H54 (cell line): ENCODE results near the gene ARSG.

Source experiments
- DNase-seq: peaks from one replicate; pipeline ENCODE4 v3.0.0; 2011; ENCODE audit warnings: low spot score, mixed read lengths; ENCODE audit not compliant: insufficient read length
- FAIRE-seq: peaks from 3 replicates; lab custom pipeline; 2011; peaks lifted over from hg19 to GRCh38; lab: Jason Lieb, UNC
- POLR2A ChIP-seq: IDR thresholded peaks from 2 replicates; pipeline ENCODE4 v1.6.1; 2011; ENCODE audit warnings: low read depth, mild to moderate bottlenecking, low read length

Gene ARSG

DNA sequence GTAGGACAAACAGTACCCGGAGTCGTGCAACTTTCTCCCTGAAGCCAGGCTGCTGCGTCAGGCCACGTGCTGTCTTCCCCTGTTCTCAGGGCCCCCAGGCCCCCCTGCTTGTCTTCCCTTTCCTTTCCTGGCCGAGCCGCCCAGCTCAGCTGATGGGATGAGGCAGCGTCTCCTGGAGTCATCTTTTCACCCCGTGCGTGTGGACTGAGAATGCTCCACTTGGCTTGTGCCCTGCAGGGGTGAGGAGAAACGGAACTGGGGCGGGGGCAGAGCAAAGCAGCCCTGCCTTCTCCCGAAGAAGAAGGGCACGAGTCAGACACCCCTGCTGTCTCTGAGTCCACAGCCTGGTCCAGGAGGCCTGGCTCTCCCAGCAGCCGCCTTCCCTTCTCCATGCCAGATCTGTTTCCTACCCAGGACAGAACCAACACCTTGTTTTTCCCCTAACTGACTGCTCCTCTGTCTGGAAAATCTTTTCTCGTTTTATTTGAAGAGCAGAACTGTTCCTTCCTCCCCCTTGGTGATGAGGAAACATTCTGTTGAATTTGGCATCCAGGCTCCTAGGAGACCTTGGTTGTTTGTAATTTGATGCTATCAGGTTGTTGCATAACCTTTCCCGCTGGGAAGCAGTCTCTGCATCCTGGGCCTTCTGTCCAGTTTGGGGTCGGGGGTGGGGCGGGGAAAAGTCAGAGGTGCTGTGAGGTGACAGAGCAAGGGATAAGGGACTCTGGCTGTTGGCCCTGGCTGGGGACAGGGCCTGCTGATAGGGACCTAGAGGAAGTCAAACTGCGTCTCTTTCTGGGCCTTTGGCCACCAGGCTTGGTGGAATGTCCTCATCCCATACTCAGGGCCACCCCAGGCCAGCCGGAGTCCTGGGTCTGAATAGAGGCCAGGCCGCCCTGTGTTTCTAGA is 87.2 kb downstream of the ARSG start:
- DNase-seq (peak; percentile 61), FAIRE-seq (no peak)
- no peak for TF ChIP-seq POLR2A

DNA sequence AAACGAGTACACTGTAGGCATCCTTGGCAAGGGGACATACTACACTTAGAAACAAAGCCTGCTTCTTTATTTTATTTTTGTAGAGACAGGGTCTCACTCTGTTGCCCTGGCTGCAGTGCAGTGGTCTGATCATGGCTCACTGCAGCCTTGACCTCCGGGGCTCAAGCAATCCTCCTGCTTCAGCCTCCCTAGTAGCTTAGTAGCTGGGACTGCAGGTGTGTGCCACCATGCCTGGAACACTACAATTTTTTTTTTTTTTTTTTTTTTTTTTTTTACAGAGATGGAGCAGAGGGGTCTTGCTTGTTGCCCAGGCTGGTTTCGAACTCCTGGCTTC is 87.8 kb downstream of the ARSG start:
- no peak for TF ChIP-seq POLR2A
- DNase-seq (no peak), FAIRE-seq (no peak)

DNA sequence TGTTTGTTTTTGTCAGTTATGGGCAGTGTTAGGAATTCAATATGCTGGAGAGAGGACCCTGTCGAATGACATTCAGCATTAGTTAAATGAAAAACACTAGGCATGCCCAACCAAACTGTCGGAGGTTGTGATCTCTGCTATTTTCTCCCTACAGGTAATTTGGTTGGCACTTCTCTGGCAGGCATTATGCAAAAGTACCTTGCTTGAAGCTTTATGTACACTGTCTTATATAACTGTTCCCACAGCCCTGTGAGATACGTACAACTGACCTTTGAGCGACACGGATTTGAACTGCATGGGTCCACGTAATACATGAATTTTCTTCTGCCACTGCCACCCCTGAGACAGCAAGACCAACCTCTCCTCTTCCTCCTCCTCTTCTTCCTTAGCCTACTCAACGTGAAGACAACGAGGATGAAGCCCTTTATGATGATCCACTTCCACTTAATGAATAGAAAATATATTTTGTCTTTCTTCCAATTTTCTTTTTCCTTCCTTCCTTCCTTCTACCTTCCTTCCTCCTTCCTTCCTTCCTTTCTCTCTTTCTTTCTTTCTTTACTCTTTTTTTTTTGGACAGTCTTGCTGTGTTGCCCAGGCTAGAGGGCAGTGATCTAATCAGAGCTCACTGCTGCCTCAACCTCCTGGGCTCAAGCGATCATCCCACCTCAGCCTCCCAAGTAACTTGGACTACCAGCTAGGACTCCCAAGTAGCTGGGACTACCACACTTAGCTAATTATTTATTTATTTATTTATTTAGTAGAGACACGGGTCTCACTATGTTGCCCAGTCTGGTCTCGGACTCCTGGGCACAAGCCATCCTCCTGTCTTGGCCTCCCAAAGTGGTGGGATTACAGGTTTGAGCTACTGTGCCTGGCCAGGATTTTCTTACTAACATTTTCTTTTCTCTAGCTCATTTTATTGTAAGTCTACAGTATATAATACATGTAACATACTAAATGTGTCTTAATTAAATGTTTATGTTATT is 88.7 kb downstream of the ARSG start:
- TF ChIP-seq POLR2A = no peak
- no peak for DNase-seq
- FAIRE-seq = no peak

DNA sequence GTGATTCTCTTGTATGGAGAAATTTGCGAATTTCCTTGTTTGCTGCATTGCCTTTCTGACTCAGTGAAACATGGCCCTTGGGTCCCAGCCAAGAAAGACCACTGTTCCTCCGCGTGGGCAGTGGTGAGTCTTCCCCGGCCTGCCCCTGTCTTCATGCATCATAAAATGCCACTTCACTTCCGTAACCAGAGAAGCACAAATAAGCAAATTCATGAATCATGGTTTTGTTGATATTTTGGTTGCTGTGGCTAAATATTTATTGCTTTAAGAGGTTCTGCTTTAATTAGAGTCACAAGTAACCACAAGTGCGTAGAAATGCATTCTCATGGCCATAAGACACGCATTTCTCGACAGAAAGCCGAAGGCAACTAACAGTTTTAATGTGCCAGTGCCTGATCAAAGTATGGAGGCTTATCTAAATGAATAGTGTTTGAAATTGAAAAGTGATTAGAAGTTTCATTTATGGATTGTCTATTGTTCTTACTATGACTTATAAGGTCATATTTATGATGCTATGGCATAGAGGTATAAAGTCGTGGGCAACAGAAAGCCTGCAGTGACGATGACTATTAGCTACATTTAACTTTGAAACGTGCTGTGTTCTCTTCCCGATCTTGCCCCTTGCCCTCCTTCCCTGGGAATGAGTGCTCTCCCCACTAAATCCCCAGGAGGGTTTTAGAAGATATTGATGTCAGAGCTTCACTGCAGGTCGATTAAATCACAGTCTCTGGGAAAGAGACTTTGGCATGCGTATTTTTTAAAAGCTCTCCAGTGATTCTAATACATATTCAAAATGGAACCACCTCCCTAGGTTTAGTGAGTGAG is 90.0 kb downstream of the ARSG start:
- FAIRE-seq = no peak

DNA sequence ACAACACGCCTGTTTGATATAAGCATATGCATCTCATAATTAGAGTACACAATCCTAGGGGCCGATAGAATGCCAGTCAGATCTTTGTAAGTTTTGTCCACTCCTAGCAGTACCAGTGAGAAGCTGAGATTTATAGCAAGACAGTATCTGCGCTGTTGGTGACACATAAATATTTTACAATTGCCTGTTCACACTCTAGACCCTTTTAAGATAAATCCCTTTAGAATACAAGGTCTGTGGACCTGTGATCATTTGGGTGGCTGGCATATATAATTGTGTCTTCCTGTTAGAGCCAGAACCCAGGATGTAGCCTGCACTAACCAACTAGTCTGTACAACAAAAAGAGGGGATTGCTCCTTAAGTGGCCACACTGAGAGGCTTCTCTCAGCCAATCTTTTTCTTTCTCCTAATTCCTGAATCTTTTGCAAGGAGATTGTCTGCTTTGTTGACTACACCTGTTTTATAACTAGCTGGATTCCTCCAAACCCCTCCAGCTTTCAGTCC is 91.3 kb downstream of the ARSG start:
- no peak for TF ChIP-seq POLR2A
- FAIRE-seq (no peak), DNase-seq (no peak)

More for the DNA sequence above, 90.0 kb downstream of the ARSG start:
- DNase-seq = no peak
- no peak for TF ChIP-seq POLR2A

DNA sequence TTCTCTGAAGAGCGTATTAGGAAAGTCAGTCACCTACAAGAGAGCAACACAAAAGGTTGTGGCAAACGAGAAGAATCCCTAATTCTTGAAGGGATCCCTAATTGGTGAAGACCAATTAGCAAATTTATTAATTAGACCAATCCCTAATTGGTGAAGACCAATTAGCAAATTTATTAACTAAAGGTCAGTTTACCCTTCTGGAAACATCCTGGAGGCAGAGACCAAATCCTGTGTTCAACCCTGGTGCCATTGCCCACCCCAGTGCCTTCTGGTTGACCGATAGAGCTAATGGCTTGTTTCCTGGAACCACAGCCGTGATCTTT is 91.8 kb downstream of the ARSG start:
- DNase-seq (no peak), FAIRE-seq (no peak)
- no peak for TF ChIP-seq POLR2A

DNA sequence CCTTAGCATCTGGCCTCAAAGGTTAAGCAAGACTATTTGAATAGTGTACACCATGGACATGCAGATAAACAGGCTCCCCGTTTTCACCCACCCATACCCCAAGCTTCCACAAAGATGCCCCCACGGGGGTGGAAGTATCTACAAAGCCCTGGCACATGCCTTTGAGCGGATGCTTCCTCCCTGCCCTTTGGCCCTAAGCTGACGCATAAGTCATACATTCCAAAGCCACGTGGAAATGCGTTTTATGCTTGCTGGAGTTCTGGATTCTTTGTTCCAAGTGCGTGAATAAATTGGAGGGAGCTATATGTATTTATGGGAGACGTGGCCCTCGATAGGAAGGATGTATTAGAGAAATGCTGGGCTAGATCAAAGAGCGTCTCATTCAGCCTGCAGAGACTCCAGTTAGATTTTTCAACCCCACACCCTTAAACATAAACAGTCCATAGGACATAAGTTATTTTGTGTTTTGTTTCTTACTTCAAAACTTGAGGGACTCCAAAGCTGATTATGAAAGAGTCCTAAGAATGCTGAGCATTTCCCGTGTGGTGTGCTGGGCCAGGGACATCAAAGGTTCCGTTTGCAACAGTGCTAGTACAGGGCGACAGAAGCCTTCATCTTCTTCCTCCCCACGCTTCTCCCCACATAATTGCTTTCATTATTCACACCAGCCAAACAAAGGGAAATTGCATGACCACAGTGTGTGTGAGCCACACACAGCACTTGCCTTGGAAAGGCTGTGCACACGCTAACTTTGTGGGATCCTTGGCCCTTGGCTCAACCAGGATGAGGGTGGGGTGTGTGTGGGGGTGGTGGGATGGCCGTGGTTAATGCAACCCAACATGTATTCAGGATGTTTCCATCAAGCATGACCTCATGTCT is 92.4 kb downstream of the ARSG start:
- FAIRE-seq (no peak), DNase-seq (no peak)
- TF ChIP-seq POLR2A = no peak

DNA sequence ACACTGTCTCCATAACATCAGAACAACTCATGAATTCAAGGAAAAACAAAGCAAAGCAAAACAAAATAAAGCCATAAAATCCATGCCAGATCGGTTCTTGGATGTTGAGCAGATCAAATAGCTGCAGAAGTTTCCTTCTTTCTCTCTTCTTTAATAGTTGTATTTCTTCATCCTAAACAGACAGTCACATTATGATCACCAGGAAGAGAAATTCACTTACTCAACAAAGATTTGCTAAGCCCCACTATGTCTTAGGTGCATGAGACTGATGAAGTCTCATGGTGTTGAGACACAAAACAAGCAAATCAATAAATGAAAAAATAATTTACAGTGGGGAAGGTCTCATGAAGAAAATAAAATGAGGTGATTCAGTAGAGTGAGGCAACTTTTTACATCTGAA is 93.2 kb downstream of the ARSG start:
- FAIRE-seq = no peak

DNA sequence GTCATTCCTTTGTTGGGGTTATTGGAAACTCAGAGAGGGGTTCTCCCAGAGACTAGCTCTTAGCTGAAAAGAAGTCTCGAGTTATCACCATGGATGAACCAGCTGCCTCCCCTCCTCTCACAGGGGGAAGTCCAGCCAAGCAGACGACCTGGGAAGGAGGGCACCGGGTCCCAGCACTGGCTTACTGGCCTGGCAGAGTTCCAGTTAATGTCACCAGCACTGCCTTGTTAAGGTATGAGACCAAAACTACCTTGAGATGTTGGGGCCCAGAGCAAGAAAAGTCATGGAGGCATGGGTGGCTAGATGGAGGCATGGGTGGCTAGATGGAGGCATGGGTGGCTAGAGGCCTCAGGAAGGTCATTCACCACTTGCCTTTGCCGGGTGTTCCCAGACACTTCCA is 93.6 kb downstream of the ARSG start:
- TF ChIP-seq POLR2A = no peak
- FAIRE-seq = no peak

More for the DNA sequence above, 93.2 kb downstream of the ARSG start:
- no peak for DNase-seq
- TF ChIP-seq POLR2A = no peak

DNA sequence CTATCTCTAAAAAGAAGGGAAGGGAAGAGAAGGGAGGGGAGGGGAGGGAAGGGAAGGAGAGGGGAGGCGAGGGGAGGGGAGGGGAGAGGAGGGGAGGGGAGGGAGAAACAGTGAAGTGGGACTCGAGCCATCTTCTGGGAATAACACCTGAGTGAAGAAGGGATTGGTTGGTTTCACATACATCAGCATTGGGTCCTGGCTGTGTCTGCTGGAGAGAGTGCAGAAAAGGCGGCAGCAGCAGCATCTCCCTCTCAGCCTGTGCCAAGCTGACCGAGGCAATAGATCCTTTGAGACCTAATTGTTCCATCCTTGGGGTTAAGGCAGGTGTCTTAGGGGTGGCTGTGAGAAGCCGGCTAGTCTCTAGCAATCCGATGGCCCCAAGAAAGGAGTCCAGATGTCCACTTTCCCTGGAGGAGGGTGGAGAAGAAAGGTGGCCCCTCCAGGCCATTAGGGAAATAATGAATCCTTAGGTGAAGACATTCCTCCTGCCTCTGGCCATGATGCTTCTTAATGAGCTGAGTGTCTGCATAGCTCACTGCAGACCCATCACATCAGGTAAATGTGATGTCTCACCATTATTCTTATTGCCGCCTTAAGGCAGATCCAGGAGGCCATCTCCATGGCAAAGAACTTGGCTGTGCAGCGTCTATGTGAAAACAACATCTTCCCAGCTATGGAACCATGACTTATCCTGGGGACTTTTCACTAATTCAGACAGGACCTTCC is 94.4 kb downstream of the ARSG start:
- FAIRE-seq (no peak), DNase-seq (no peak)
- no peak for TF ChIP-seq POLR2A

More for the DNA sequence above, 93.6 kb downstream of the ARSG start:
- no peak for DNase-seq

DNA sequence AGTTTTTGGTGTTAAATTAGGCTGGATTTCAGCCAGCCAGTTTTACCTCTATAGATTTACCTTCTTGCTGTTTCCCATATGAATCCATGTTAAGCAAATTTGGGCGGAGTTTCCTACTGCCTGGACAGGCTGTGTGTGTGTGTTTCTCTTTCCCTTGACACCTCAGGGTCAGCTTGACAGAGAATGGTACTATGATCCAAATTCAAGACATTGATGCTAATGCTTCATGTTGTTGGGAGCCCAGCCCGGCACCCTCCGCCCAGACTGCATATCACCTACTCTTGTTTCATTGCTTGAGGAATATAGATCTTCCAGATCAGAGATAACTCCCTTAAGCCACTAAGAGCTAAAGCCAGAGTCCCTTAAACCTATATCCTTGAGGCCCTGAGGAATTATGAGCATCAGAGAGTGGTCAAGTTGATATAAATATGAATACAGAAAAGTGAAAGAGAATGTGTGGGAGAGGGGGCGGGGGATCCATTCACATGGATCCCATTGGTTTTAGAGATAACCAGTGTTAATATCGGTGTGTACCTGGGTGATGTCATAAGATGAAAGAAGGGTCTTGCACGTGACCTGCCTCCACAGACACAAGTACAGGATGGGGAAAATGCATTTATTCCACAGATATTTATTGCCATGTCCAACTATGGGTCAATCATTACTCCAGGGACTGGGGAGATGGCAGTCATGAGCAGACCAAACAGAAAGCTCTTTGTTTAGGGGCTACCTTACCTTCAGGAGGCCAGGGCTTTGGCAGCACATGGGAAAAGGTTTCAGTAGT is 96.3 kb downstream of the ARSG start:
- no peak for FAIRE-seq
- no peak for TF ChIP-seq POLR2A
- DNase-seq = no peak
